Uterus (tissue), 2 donors: Measurements from ENCODE around the gene IL21R.

ENCODE experiments used
- CTCF ChIP-seq, 4 experiments: fragments of 200-600 bp in 2 of 4; fragments of 450-650 bp in 2 of 4; sonication (generic) in 2 of 4; IDR thresholded peaks; one replicate each; pipeline ENCODE4 v1.5.1; 2016 to 2019; ENCODE audit warnings: antibody characterized with exemption in 4 of 4, mild to moderate bottlenecking in 2 of 4, moderate library complexity in 1 of 4
- POLR2A ChIP-seq, 2 donors: fragments of 450-650 bp; IDR thresholded peaks; one replicate each; pipeline ENCODE4 v1.6.1; 2016; ENCODE audit warnings: antibody characterized with exemption in 2 of 2, mild to moderate bottlenecking in 1 of 2, moderate library complexity in 1 of 2

DNA sequence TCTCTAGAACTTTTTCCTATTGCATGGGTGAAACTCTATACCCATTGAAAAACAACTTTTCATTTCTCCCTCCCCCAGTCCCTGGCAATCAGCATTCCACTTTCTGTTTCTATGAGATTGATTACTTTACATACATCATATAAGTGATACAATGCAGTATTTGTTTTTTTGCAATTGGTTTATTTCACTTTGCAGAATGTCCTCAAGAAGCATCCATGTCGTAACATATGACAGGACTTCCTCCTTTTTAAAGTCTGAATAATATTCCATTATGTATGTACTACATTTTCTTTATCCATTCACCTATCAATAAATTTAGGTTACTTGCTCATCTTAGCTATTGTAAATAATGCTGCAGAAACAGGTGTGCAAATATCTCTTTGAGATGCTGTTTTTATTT lies 8.8 kb downstream of the IL21R start:
- TF ChIP-seq CTCF (IDR thresholded peaks at IDR 0.05), result no peak
- no peak for TF ChIP-seq POLR2A (IDR thresholded peaks at IDR 0.05)
